K562 (cell line): ENCODE measurements around the gene TUFM. TPM values are rescaled to one million over a fixed set of nuclear protein-coding genes. Genes with fewer than 3 reads are reported as not detected.

Experiments used
- ARID4B ChIP-seq: sonication (generic); formaldehyde crosslinking; IDR thresholded peaks from 2 replicates; pipeline ENCODE4 v1.8.0; 2022; ENCODE audit warnings: mild to moderate bottlenecking, missing genetic modification reagents
- ATF4 ChIP-seq: fragments of 450-650 bp; formaldehyde crosslinking; IDR thresholded peaks from 2 replicates; pipeline ENCODE4 v1.4.0; 2022; ENCODE audit warnings: mild to moderate bottlenecking, moderate library complexity
- E2F5 ChIP-seq: sonication (generic); formaldehyde crosslinking; IDR thresholded peaks from 2 replicates; pipeline ENCODE4 v1.8.0; 2022; ENCODE audit warnings: mild to moderate bottlenecking, missing genetic modification reagents
- KDM1A ChIP-seq, 2 experiments: fragments of 450-650 bp; IDR thresholded peaks; 2 replicates each; pipeline ENCODE4 v1.6.1; 2016; ENCODE audit warnings: mild to moderate bottlenecking in 2 of 2
- KLF13 ChIP-seq: fragments of 450-650 bp; IDR thresholded peaks from 2 replicates; pipeline ENCODE4 v1.6.1; 2016; ENCODE audit warnings: missing genetic modification characterization, low read depth, mild to moderate bottlenecking, missing compliant biosample characterization, moderate library complexity, borderline replicate concordance
- NFATC3 ChIP-seq: fragments of 450-650 bp; IDR thresholded peaks from 2 replicates; pipeline ENCODE4 v1.6.1; 2017; ENCODE audit warnings: mild to moderate bottlenecking
- PHF21A ChIP-seq: fragments of 450-650 bp; IDR thresholded peaks from 2 replicates; pipeline ENCODE4 v1.6.1; 2017; ENCODE audit warnings: low read depth, borderline replicate concordance
- RBM15 ChIP-seq: fragments of 200-400 bp; formaldehyde crosslinking; IDR thresholded peaks from 2 replicates; pipeline ENCODE4 v1.6.1; 2018; ENCODE audit warnings: mild to moderate bottlenecking, low read length, moderate library complexity; ENCODE audit not compliant: insufficient read depth
- RFX5 ChIP-seq: IDR thresholded peaks from 2 replicates; pipeline ENCODE4 v1.6.1; 2011; ENCODE audit warnings: low read depth, mild to moderate bottlenecking, improper control_type of control experiment, low read length
- TCF7 ChIP-seq: sonication (generic); IDR thresholded peaks from 2 replicates; pipeline ENCODE4 v1.6.1; 2016; ENCODE audit warnings: antibody characterized with exemption, borderline replicate concordance
- TEAD1 ChIP-seq, 2 experiments: fragments of 450-650 bp in 1 of 2; sonication (generic) in 1 of 2; formaldehyde crosslinking; IDR thresholded peaks; 2 replicates each; pipeline versions ENCODE4 v1.4.0 to v1.8.0; 2020 to 2022; ENCODE audit warnings: mild to moderate bottlenecking in 2 of 2, missing genetic modification reagents in 1 of 2
- THRA ChIP-seq: fragments of 450-650 bp; IDR thresholded peaks from 2 replicates; pipeline ENCODE4 v1.6.1; 2017; ENCODE audit warnings: mild to moderate bottlenecking, moderate library complexity
- ZNF133 ChIP-seq: fragments of 250-450 bp; sonication (Bioruptor Pico); IDR thresholded peaks from 2 replicates; pipeline ENCODE4 v1.4.0; 2020; ENCODE audit warnings: mild to moderate bottlenecking
- ZNF311 ChIP-seq: fragments of 250-450 bp; sonication (Bioruptor Pico); IDR thresholded peaks from 2 replicates; pipeline ENCODE4 v1.4.0; 2020; ENCODE audit warnings: mild to moderate bottlenecking, moderate library complexity
- polyA plus RNA-seq, 8 experiments: library from polyadenylated mRNA; depleted of rRNA in 4 of 8; stranded (reverse) in 5 of 8; unstranded in 3 of 8; fragments of >200 nt; fragmentation: Nextera tagmentation in 2 of 8; fragmentation: Illumina TruSeq in 1 of 8; extraction: Ambion mirVana in 2 of 8; extraction: Trizol in 1 of 8; gene quantifications; 2 replicates each; pipeline versions ENCODE4 v1.2.1 to v1.2.3, GENCODE V29; 2011 to 2014; ENCODE audit warnings: inconsistent platforms in 1 of 8, missing spikeins in 1 of 8
- total RNA-seq, 7 experiments: library from RNA; depleted of rRNA in 6 of 7; stranded (reverse); fragments of >200 nt in 6 of 7; fragmentation: Illumina TruSeq in 2 of 7; extraction: Trizol in 2 of 7; gene quantifications; 2 replicates each; pipeline versions ENCODE4 v1.2.1 to v1.2.3, GENCODE V29; 2011 to 2021; ENCODE audit warnings: low replicate concordance in 1 of 7
- TF ChIP-seq, protein P1 (sequence below): fragments of 250-450 bp; sonication (Bioruptor Pico); IDR thresholded peaks from 2 replicates; pipeline ENCODE4 v1.8.0; 2022; ENCODE audit warnings: moderate library complexity, mild to moderate bottlenecking, inconsistent platforms
- TF ChIP-seq, protein P2 (sequence below): fragments of 450-650 bp; IDR thresholded peaks from 2 replicates; pipeline ENCODE4 v1.6.1; 2014; ENCODE audit warnings: low read depth, mild to moderate bottlenecking, moderate library complexity, borderline replicate concordance

Gene TUFM
- total and polyA plus RNA-seq, 9 of the 15 experiments (the other 6 are each of a cell fraction or from before 2014, with no cell fraction given): 34.1 to 434 (median 256) TPM

DNA sequence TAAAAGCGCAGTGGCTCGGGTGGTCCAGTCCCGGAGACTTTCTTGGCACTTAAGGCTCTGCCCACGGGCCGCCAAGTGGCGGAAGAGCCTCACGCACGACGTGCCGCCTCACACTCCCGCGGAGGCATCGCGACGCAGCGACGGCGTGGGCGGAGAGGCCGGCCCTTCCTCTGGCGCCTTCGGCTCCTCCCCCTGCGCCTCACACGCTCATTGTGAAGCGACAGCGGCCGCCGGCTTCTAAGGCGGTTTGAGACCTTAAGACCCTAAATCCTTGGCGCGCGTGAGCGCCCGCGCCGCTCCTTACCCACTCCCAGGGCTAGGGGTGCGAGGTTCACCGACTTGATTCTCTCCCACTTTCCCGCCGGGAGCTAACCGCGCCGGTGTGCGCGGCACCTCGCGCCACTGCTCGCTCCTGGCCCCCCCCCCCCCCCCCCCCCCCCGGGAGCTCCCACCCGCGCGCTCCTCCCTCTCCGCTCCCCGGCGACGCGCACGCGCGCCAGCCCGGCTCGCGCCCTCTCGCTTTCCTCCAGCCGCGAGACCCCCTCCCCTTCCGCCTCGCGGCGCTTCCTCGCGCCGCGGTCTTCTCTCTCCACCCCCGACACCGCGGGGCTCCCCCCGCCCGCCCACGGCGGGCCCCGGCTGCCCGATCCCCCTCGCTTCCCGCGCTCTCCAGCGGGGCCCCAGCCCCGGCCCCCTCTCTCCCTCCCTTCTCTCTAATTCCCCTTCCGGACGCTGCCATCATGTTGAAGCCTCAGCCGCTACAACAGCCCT is 23.4 kb downstream of the TUFM start, which contains the start of gene ATXN2L (continued):
- TF ChIP-seq ARID4B (CRISPR knock-in tag): peak; percentile 75
- peak; percentile 70; the same call in 1 of the 2 replicates for TF ChIP-seq KLF13 (tag)
- peak; percentile 34; the same call in 1 of the 2 replicates for TF ChIP-seq TCF7
- TF ChIP-seq, protein P1, sequence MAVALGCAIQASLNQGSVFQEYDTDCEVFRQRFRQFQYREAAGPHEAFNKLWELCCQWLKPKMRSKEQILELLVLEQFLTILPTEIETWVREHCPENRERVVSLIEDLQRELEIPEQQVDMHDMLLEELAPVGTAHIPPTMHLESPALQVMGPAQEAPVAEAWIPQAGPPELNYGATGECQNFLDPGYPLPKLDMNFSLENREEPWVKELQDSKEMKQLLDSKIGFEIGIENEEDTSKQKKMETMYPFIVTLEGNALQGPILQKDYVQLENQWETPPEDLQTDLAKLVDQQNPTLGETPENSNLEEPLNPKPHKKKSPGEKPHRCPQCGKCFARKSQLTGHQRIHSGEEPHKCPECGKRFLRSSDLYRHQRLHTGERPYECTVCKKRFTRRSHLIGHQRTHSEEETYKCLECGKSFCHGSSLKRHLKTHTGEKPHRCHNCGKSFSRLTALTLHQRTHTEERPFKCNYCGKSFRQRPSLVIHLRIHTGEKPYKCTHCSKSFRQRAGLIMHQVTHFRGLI (CRISPR knock-in tag): no peak
- peak; percentile 53; the same call in 1 of the 2 replicates for TF ChIP-seq PHF21A
- TF ChIP-seq NFATC3: no peak
- no peak for TF ChIP-seq ZNF311 (CRISPR knock-in tag)
- no peak for TF ChIP-seq THRA
- TF ChIP-seq TEAD1 (CRISPR knock-in tag; IDR thresholded peaks at IDR 0.05): peak; percentile 71 to 79
- no peak for TF ChIP-seq RBM15
- TF ChIP-seq KDM1A (IDR thresholded peaks at IDR 0.05): no peak
- no peak for TF ChIP-seq ZNF133 (CRISPR knock-in tag)
- TF ChIP-seq, protein P2, sequence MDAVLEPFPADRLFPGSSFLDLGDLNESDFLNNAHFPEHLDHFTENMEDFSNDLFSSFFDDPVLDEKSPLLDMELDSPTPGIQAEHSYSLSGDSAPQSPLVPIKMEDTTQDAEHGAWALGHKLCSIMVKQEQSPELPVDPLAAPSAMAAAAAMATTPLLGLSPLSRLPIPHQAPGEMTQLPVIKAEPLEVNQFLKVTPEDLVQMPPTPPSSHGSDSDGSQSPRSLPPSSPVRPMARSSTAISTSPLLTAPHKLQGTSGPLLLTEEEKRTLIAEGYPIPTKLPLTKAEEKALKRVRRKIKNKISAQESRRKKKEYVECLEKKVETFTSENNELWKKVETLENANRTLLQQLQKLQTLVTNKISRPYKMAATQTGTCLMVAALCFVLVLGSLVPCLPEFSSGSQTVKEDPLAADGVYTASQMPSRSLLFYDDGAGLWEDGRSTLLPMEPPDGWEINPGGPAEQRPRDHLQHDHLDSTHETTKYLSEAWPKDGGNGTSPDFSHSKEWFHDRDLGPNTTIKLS: 0 out of 2 replicates have a peak, but pooled peaks have one; percentile 61
- TF ChIP-seq RFX5: no peak
- peak; percentile 52; the same call in 1 of the 2 replicates for TF ChIP-seq ATF4 (CRISPR knock-in tag)
- TF ChIP-seq E2F5: no peak
